Iris pigment epithelial cell (primary cell): ENCODE measurements around the gene CD68.

ENCODE experiments used
- DNase-seq: peaks from one replicate; pipeline ENCODE4 v3.0.0-alpha.2; 2011; ENCODE audit warnings: low read depth

The CD68 gene

DNA sequence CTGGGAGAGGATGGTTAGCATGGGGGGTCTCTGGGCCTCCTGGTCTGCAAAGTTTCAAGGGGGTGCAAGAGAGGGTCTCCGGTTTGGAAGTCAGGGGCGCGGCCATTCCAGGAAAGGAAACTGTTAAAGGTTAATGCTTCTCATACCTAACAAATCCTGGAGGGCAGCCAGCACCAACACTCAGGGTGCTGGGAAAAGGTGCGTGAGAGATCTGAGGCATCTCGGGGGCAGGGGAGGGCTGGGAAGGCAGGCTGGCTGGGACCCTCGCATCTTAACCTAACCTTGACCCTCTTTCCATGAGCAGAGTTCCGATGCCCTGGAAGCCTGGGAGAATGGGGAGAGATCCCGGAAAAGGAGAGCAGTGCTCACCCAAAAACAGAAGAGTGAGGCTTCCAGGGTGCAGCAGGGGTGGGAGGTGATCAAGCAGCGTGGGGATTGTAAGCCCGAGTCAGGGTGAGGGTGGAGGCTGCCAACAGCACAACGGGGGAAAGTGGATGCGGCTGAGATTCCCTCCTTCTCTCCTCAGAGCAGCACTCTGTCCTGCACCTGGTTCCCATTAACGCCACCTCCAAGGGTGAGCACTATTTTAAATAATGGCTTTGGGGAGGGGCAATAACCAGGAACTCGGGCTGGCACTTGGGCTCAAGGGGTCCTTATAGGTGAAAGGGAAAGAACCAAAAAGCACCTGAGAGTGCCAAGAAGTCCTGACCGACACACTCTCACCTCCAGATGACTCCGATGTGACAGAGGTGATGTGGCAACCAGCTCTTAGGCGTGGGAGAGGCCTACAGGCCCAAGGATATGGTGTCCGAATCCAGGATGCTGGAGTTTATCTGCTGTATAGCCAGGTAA, 19.9 kb upstream of the CD68 start:
- no peak for DNase-seq

GRCh38 chr17:7560172-7561027, 19.0 kb upstream of the CD68 start:
- peak; percentile 68 for DNase-seq

DNA sequence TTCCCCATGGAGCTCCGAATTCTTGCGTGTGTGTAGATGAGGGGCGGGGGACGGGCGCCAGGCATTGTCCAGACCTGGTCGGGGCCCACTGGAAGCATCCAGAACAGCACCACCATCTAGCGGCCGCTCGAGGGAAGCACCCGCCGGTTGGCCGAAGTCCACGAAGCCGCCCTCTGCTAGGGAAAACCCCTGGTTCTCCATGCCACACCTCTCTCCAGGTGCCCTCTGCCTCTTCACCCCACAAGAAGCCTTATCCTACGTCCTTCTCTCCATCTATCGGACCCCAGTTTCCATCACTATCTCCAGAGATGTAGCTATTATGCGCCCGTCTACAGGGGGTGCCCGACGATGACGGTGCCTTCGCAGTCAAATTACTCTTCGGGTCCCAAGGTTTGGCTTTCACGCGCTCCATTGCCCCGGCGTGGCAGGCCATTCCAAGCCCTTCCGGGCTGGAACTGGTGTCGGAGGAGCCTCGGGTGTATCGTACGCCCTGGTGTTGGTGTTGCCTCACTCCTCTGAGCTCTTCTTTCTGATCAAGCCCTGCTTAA, 18.3 kb upstream of the CD68 start:
- DNase-seq = peak; percentile 83

DNA sequence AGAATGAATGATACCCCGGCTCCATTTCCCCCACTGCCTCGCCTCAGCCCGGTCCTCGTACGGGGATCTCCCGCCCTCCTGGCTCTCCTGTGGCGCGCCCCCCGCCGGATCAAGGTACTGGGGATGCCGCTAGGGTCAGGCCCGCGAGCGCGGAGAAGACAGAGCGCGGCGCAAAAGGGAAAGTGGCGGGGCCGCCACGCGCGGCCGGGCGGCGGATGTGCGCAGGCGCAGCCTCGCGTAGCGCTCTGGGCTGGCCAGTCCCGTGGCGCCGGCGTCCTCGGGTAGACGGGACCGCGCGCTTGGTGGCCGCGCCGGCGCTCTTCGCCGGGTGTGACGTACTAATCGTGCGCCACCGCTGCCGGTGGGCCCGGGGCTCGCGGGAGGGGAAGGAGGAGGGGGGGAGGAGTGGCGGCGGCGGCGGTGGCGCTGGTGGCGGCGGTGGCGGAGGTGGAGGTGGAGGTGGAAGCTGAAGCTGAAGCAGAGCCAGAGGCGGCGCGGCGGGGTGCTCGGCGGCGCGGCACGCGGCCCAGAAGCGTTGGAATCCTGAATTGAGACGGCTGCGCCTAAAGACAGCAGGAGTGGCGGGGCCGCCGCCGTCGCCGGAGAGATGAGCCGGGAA, 17.7 kb upstream of the CD68 start, which contains the start of gene SENP3:
Gene SENP3 (plus strand): TSS at position 331 of the 619 bp plus-strand sequence. CDS start 1,158 bp downstream, outside the sequence.
- DNase-seq = peak; percentile 89

- no peak for DNase-seq
Observed at GRCh38 chr17:7562208-7562605, 17.2 kb upstream of the CD68 start.

GRCh38 chr17:7563115-7563869, 16.1 kb upstream of the CD68 start:
- no peak for DNase-seq

DNA sequence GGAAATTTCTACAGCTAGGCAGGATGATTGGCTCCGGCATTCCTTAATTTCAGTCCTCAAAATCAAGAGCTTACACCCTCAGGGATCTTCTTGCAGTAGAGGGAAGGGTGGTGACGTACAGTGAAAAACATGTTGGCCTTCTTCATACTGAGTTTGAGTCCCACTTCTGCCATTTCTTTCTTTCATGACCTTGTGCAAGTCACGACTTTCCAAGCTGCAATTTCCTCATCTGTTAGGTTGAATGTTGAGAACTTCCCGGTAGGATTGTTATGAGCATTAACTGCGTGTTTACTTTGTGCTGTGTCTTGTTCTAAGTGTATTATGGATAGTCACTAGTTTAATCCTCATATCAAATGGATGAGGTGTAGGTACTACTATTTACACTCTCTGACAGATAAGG, 9.9 kb upstream of the CD68 start:
- DNase-seq = no peak

DNA sequence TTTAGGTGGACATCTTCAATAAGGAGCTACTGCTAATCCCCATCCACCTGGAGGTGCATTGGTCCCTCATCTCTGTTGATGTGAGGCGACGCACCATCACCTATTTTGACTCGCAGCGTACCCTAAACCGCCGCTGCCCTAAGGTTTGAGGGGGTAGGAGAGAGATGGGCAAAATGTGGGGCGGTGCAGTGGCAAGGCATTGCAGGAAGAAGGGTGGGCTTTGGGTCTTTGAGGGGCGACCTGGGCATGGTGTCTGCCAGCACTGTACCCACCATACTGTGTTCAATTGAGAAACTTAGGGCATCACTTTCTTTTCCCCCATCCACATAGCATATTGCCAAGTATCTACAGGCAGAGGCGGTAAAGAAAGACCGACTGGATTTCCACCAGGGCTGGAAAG, 9.1 kb upstream of the CD68 start:
- no peak for DNase-seq

GRCh38 chr17:7572338-7572587, 7.2 kb upstream of the CD68 start:
- no peak for DNase-seq

DNA sequence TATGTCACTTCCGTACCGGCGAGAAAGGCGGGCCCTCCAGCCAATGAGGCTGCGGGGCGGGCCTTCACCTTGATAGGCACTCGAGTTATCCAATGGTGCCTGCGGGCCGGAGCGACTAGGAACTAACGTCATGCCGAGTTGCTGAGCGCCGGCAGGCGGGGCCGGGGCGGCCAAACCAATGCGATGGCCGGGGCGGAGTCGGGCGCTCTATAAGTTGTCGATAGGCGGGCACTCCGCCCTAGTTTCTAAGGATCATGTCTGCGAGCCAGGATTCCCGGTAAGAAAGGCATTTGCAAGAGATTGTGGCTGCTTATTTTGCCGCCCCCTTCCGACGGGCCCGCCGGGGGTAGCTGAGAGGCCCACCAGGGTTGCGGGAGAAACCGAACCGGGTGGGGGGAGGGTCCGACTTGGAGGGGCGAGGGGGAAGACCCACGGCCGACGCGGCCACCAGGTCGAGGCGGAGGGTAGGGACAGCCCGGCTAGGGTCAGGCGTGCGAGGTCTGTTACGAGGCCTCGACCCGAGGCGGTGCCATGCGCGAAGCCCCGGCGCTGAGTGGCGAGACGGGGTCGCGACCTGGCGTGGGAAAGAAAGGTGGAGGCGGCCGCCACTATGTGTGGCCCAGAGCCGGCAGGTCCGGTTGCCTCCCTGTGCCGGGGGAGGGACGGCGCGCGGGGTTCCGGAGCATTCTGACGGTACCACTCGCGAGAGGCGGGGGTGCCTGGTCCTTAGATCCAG, 6.7 kb upstream of the CD68 start:
- peak; percentile 99 for DNase-seq

GRCh38 chr17:7573324-7574080, 5.9 kb upstream of the CD68 start:
- peak; percentile 94 for DNase-seq

DNA sequence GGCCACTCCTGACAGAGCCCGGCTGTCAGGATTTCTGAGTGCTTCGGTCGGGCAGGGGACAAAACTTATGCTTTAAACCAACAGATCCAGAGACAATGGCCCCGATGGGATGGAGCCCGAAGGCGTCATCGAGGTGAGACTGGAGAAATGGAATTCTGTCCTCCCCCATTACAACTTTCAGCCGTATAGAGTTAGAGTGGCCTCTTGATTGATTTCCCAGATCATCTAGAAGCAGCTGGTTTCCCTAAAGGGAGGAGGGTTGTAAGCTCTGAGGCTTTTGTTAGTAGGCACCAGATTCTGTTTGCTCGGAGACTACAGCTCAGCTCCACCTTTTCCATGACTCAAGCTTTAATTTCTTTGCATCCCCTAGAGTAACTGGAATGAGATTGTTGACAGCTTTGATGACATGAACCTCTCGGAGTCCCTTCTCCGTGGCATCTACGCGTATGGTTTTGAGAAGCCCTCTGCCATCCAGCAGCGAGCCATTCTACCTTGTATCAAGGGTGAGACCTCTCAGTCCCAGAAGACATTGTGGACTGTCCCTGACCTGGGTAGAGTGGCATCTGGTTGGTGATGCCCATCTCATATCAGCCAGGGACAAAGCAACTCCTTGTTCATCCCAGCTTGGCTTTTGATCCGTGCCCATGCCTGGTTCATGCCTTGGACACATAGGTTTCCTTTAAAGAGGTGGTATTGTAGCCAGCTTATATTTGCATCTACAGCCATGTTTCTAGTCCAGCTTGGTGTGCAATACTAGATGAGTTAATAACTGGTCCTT, 5.1 kb upstream of the CD68 start:
- no peak for DNase-seq

DNA sequence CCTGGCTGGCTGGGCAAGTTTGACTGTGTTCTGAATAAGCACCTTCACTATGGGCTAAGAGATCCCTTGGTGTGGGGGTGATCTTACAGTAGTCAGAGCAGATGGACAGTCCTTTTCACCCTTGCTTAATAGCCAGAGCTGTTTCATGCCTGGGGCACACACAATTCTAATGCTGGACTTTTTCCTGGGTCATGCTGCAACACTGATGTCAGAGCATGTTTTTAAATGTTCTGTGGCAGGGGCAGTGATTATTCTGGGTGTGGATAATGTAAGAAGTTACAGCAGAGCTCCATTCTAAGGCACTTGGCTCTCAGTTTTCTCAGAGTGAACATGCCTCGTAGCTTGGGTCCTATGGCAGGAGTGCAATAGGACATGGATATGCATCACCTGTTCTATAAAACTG, 4.0 kb upstream of the CD68 start:
- no peak for DNase-seq

GRCh38 chr17:7575959-7576358, 3.5 kb upstream of the CD68 start:
- DNase-seq = no peak

DNA sequence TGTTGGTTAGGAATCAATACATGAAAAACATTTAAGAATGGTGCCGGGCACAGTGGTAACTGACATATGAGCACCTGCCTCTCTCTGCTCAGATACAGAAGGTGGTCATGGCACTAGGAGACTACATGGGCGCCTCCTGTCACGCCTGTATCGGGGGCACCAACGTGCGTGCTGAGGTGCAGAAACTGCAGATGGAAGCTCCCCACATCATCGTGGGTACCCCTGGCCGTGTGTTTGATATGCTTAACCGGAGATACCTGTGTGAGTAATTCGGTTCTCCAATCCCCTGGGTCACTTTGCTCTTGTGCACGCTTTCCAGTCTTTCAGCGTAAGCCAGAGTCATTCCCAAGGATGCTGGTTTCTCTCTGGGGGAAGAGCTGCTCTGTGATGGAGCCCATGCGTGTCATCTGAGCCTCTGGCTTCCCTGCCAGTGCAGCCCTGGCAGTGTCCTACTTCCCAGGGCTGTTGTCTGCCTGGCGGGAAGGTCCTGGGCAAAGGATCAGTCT, 3.0 kb upstream of the CD68 start:
- DNase-seq = no peak

DNA sequence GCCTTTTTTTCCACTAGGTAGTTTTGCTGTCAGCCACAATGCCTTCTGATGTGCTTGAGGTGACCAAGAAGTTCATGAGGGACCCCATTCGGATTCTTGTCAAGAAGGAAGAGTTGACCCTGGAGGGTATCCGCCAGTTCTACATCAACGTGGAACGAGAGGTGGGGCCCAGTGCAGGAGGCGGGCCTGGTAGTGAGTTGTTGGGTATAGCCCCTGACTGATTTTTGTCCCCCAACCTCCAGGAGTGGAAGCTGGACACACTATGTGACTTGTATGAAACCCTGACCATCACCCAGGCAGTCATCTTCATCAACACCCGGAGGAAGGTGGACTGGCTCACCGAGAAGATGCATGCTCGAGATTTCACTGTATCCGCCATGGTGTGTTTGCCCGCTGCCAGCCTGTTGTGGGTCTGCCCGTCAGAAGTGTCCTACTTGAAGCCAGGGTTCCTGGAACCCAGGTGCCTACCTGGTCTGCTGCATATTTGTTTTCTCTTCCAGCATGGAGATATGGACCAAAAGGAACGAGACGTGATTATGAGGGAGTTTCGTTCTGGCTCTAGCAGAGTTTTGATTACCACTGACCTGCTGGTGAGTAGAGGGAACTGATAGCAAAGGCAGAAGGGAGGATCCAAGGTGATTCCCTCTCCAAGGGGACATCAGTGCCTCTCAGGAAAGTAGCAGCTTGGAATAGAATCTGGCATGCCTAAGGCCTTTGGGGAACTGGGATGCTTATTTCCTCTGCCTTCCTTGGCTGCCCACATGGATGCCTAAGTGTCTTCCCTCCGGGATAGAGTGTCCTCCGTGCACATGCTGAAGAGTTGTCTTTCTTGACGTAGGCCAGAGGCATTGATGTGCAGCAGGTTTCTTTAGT, 1.9 kb upstream of the CD68 start:
- DNase-seq = no peak

- no peak for DNase-seq
Observed at GRCh38 chr17:7579834-7580603, 581 bp downstream of the CD68 start.
